GM12874 (cell line): ENCODE data around the gene CRB1.

Source experiments
- CTCF ChIP-seq: IDR thresholded peaks from 2 replicates; pipeline ENCODE4 v1.5.1; 2011; ENCODE audit warnings: low read depth, mild to moderate bottlenecking, control low read depth, low read length, moderate library complexity; ENCODE audit not compliant: insufficient read depth

Gene CRB1

GRCh38 chr1:197437601-197438000, 169.5 kb downstream of the CRB1 start:
- TF ChIP-seq CTCF = no peak

- no peak for TF ChIP-seq CTCF
Measured at GRCh38 chr1:197438010-197438790, 170.1 kb downstream of the CRB1 start.

GRCh38 chr1:197439708-197440280, 171.7 kb downstream of the CRB1 start:
- TF ChIP-seq CTCF = no peak

GRCh38 chr1:197440715-197441114, 172.7 kb downstream of the CRB1 start:
- no peak for TF ChIP-seq CTCF

GRCh38 chr1:197441999-197442414, 174.0 kb downstream of the CRB1 start:
- TF ChIP-seq CTCF = no peak

GRCh38 chr1:197444755-197445154, 176.7 kb downstream of the CRB1 start:
- TF ChIP-seq CTCF = no peak

GRCh38 chr1:197448121-197448779, 180.2 kb downstream of the CRB1 start:
- no peak for TF ChIP-seq CTCF
